ENCODE data around the gene SNORC. TPM values are rescaled to one million over a fixed set of nuclear protein-coding genes. Genes with fewer than 3 reads are reported as not detected.

Gene SNORC
- total RNA-seq, result 0.88 and 1.4 TPM in 2 replicates

GRCh38 chr2:232870018-232870765 is at the start of gene SNORC:
TSS of gene SNORC (plus strand) at chr2:232870264. CDS start at chr2:232870342, 78 bp downstream.

Other genes starting within 250 kb of the SNORC start
- 0.21 and 0.84 TPM in 2 replicates for gene EFHD1, start 236.7 kb upstream of the SNORC start, total RNA-seq
- gene GIGYF2, start 172.9 kb upstream of the SNORC start, total RNA-seq, result 29.7 and 36.9 TPM in 2 replicates
- gene KCNJ13, start 93.7 kb upstream of the SNORC start, total RNA-seq, result not detected in 2 replicates
- 3.6 and 7.6 TPM in 2 replicates for gene NGEF, start 143.0 kb downstream of the SNORC start, total RNA-seq
- gene NEU2, start 162.4 kb downstream of the SNORC start, total RNA-seq, result not detected in 2 replicates
- gene INPP5D, start 190.1 kb downstream of the SNORC start, total RNA-seq, result 24.9 and 33.6 TPM in 2 replicates